LNCaP clone FGC (cell line): Measurements from ENCODE around the gene MS4A5.

ENCODE experiments used
- DNase-seq: peaks from one replicate; pipeline ENCODE4 v3.0.0-alpha.2; 2011; ENCODE audit warnings: low read depth
- H3K4me3 ChIP-seq: 2 replicates; pipeline ENCODE4 v1.5.1; 2011; ENCODE audit warnings: mild to moderate bottlenecking, low read depth, low read length, control low read depth
- CTCF ChIP-seq: IDR thresholded peaks from 2 replicates; pipeline ENCODE4 v1.5.1; 2012; ENCODE audit warnings: mild to moderate bottlenecking; ENCODE audit not compliant: control insufficient read depth, insufficient read depth; ENCODE audit errors: extremely low read depth

Gene MS4A5

GRCh38 chr11:60429272-60429671 lies at the start of gene MS4A5:
TSS of gene MS4A5 (plus strand) at chr11:60429572. CDS start at chr11:60429675, 103 bp downstream.
- no peak for DNase-seq
- TF ChIP-seq CTCF, result no peak
- H3K4me3 ChIP-seq, result no peak within 1 kb of the TSS

GRCh38 chr11:60389279-60389910 lies 40.0 kb upstream of the MS4A5 start:
- H3K4me3 ChIP-seq, result no peak overlapping the region
- no peak for DNase-seq
- TF ChIP-seq CTCF, result no peak

- no peak for TF ChIP-seq CTCF
- H3K4me3 ChIP-seq, result no peak overlapping the region
- no peak for DNase-seq
These were observed 39.0 kb upstream of the MS4A5 start for GRCh38 chr11:60390419-60390818.

- no peak for DNase-seq
- H3K4me3 ChIP-seq, result no peak overlapping the region
- TF ChIP-seq CTCF, result no peak
These were observed 37.0 kb upstream of the MS4A5 start for GRCh38 chr11:60392361-60392760.

- no peak for TF ChIP-seq CTCF
- no peak for DNase-seq
- no peak overlapping the region for H3K4me3 ChIP-seq
These were observed 36.4 kb upstream of the MS4A5 start for GRCh38 chr11:60393016-60393415.

GRCh38 chr11:60394666-60395380 lies 34.5 kb upstream of the MS4A5 start:
- DNase-seq, result no peak
- no peak for TF ChIP-seq CTCF

GRCh38 chr11:60396382-60396781 lies 33.0 kb upstream of the MS4A5 start, which contains the start of gene MS4A14:
TSS of gene MS4A14 (plus strand) at chr11:60396459. CDS start at chr11:60396579, 120 bp downstream.
- TF ChIP-seq CTCF, result no peak
- no peak within 1 kb of the TSS for H3K4me3 ChIP-seq
- no peak for DNase-seq

More at GRCh38 chr11:60394666-60395380, 34.5 kb upstream of the MS4A5 start:
- no peak overlapping the region for H3K4me3 ChIP-seq
